Measurements from ENCODE around the gene POMT2.

The POMT2 gene

DNA sequence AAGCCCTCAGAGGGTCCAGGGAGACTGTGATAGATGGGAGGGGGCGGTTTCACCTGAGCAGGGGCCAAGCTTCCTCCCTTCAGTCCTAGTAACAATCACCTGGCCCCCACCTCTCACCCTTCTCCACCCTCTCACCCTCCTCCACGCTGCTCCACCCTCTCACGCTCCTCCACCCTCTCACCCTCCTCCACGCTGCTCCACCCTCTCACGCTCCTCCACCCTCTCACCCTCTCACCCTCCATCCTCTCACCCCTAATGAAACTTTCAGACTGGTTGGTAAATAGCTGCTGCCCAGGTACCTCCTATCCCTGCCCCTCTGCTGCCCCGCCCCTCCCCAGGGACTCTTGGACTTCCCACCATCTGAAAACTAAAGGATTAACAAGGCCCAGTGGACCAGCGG, 83.9 kb downstream of the POMT2 start:
- DNase-seq = no peak

DNA sequence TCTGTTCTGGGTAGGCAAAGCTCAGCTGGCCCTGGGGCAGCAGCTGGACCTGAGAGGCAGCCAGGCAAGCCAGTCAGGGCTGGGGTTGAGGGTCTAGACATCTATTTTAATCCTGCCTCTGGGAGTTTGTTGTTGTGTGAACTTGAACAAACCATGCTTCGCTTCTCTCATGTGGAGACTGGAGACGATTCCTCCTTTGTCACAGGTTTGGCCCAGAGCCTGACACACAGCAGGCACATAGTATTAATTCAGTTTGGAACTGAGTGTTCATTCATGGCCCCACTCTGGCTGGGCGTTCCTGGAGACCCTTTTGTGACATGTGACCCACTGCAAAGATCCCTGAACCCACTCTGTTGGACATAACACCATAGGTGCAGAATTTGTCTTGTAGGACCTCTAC, 89.0 kb downstream of the POMT2 start:
- no peak for DNase-seq

DNA sequence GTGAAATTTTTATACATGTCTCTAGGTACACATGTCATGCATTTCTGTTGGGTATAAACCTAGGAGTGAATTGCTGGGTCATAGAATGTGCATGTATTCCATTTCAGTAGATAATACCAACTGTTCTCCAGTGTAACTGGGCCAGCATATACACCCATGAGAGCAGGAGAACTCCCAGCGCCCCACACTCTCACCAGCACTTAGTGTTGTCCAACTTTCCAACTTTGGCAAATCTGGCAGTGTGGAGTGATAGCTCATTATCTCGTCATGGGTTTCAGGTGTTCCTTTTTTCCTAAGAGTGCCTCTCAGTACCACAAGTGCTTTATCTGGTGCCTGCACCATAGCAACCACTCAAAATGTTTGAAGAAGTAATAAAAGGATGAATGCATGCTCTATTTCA, 89.8 kb downstream of the POMT2 start:
- DNase-seq = no peak

DNA sequence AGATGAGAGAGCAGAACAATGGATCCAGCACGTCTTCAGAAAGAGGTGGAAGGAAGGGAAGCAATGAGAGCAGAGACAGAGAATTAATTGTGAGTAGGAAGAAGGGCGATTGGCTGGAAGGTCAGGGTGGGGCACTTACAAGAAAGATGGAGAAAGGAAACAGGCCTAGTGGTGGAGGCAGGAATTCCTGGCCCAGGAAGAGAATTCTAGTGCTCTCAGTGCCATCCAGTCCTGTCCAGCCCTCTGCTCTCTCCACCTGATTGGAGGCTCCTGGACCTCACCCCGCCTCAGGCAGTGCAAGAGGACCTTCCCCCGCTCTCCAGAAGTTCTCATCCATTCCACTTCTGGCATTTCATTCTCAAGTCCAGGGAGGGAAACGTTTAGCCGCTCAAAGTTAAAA, 92.6 kb downstream of the POMT2 start:
- no peak for DNase-seq

DNA sequence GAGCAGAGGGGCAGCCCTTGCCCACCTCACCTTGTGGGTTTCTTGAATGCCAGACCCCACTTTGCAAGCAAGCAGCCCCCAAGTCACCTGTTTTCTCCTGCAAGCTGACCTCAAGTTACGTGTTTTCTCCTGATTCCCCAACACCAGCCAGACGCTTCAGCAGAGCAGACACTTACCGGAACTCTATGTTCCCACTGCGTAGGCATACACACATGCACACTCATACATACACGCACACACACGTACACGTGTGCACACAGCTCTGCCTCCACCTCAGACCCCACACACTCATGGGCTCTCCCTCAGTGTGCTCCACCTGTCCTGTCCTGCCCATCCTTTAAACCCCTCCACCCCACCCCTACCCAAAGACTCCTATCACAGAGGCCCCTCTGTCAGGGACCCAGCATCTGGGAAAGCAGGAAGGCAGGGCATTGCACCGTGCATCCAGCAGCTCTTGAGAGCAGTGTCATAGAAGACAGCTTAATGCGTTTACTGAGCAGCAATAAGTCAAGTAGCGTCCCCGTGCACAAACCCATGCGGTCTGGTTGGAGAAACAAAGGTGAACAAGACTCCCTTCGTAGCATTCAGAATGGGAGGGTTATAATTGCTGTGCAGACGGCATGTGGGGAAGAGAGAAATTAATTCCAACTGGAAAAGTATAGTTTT, 94.7 kb downstream of the POMT2 start:
- no peak for DNase-seq

DNA sequence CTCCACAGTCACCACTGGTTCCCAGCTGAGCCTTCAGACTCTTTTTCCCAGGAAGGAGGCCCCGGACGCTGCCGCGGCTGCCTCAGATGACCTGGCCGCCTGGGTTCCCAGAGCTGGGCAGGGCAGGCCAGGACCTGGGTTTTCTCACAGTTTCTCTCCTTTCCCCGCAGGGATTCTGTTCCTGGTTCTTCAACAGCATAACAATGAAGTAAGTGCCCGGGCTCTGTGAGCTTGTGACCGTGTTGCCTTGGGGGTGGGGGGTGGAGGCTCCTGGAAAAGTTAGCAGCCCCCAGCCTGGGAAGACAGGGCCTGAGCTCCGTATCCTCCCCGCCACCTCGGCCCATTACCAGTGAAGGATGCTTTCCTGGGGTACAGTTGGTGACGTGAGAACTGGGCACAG, 95.4 kb downstream of the POMT2 start:
- no peak for DNase-seq
